Left colon (tissue), 2 donors: ENCODE results near the gene PIGS. TPM values are rescaled to one million over a fixed set of nuclear protein-coding genes. Genes with fewer than 3 reads are reported as not detected.

Experiments used
- total RNA-seq, 2 donors: library from RNA; stranded (reverse); fragmentation: NEBNext Ultra II Directional; extraction: Animal tissue kit (Norgen Biotek cat#: 25700); gene quantifications; one replicate each; pipeline ENCODE4 v1.2.1, GENCODE V29; 2021
- donor health status: DM: no; HTN: no; CAD: no.
- donor health status: DM: yes; HTN: yes; CAD: no.

PIGS gene
- total RNA-seq, 2 donors from 2014 or later, result 82.5 to 94.6 TPM

Other genes starting within 250 kb of the PIGS start
- 10 to 100 TPM; 26.2 to 26.3 TPM for gene IFT20, start 236.1 kb downstream of the PIGS start, total RNA-seq
- 10 to 100 TPM; 34.6 to 38.2 TPM for gene TNFAIP1, start 235.8 kb downstream of the PIGS start, total RNA-seq
- gene POLDIP2, start 214.0 kb downstream of the PIGS start, total RNA-seq, result 10 to 100 TPM; 80.6 to 82.5 TPM
- not detected for gene SEBOX, start 206.3 kb downstream of the PIGS start, total RNA-seq
- gene VTN, start 201.2 kb downstream of the PIGS start, total RNA-seq, result under 1 TPM in 1 of 2 donors, not detected in 1; 0.11 TPM
- 10 to 100 TPM; 11.7 to 12.7 TPM for gene SARM1, start 199.8 kb downstream of the PIGS start, total RNA-seq
- 10 to 100 TPM in 1 of 2 donors, 1 to 10 TPM in 1; 6.3 to 17.5 TPM for gene SLC46A1, start 165.3 kb downstream of the PIGS start, total RNA-seq
- gene SLC13A2, start 97.9 kb downstream of the PIGS start, total RNA-seq, result 10 to 100 TPM; 24.4 to 26.5 TPM
- under 1 TPM; 0.36 to 0.64 TPM for gene FOXN1, start 65.2 kb downstream of the PIGS start, total RNA-seq
- gene UNC119, start 18.9 kb downstream of the PIGS start, total RNA-seq, result 10 to 100 TPM; 26.7 to 32.4 TPM
- gene ALDOC, start 5.4 kb upstream of the PIGS start, total RNA-seq, result 10 to 100 TPM; 26.0 to 38.6 TPM
- gene SPAG5, start 27.5 kb upstream of the PIGS start, total RNA-seq, result 10 to 100 TPM in 1 of 2 donors, 1 to 10 TPM in 1; 9.7 to 24.4 TPM
- 10 to 100 TPM; 10.2 to 13.5 TPM for gene RSKR, start 42.7 kb upstream of the PIGS start, total RNA-seq
- 100 to 1,000 TPM; 129 to 135 TPM for gene BLTP2, start 73.6 kb upstream of the PIGS start, total RNA-seq
- gene SDF2, start 90.4 kb upstream of the PIGS start, total RNA-seq, result 10 to 100 TPM; 51.1 to 52.3 TPM
- 10 to 100 TPM; 43.8 to 50.5 TPM for gene SUPT6H, start 90.7 kb upstream of the PIGS start, total RNA-seq
- 1 to 10 TPM; 1.4 to 1.8 TPM for gene PROCA1, start 140.4 kb upstream of the PIGS start, total RNA-seq
- gene RAB34, start 146.3 kb upstream of the PIGS start, total RNA-seq, result 10 to 100 TPM in 1 of 2 donors, 1 to 10 TPM in 1; 6.9 to 17.4 TPM
- gene RPL23A, start 148.5 kb upstream of the PIGS start, total RNA-seq, result 1,000 to 10,000 TPM; 1,131 to 1,234 TPM
- gene TLCD1, start 154.7 kb upstream of the PIGS start, total RNA-seq, result 10 to 100 TPM in 1 of 2 donors, 1 to 10 TPM in 1; 7.1 to 12.8 TPM
- gene NEK8, start 157.3 kb upstream of the PIGS start, total RNA-seq, result 1 to 10 TPM; 5.6 to 5.7 TPM
- gene TRAF4, start 172.5 kb upstream of the PIGS start, total RNA-seq, result 100 to 1,000 TPM; 116 to 136 TPM